HepG2 (cell line): ENCODE measurements around the gene BLVRB. TPM values are rescaled to one million over a fixed set of nuclear protein-coding genes. Genes with fewer than 3 reads are reported as not detected.
A peak's percentile ranks its signal among the peaks of the same experiment; 100 is the strongest.

Source experiments
- FOSL1 ChIP-seq: sonication (generic); formaldehyde crosslinking; IDR thresholded peaks from 2 replicates; pipeline ENCODE4 v1.9.0; 2021; ENCODE audit warnings: missing genetic modification reagents, borderline replicate concordance
- FOSL2 ChIP-seq: sonication (generic); formaldehyde crosslinking; IDR thresholded peaks from 2 replicates; pipeline ENCODE4 v1.4.0; 2020; ENCODE audit warnings: missing genetic modification reagents
- FOXK2 ChIP-seq: fragments of 450-650 bp; IDR thresholded peaks from 2 replicates; pipeline ENCODE4 v1.6.1; 2016
- GABPB1 ChIP-seq: IDR thresholded peaks from 2 replicates; pipeline ENCODE4 v1.6.1; 2016; ENCODE audit warnings: mild to moderate bottlenecking, missing genetic modification reagents, moderate library complexity, missing compliant biosample characterization
- ISL2 ChIP-seq: sonication (generic); formaldehyde crosslinking; IDR thresholded peaks from 2 replicates; pipeline ENCODE4 v1.5.0; 2020; ENCODE audit warnings: missing genetic modification reagents
- NFATC3 ChIP-seq: sonication (generic); formaldehyde crosslinking; IDR thresholded peaks from 2 replicates; pipeline ENCODE4 v1.5.1; 2020; ENCODE audit warnings: mild to moderate bottlenecking, missing genetic modification reagents
- NFE2L1 ChIP-seq: sonication (generic); formaldehyde crosslinking; IDR thresholded peaks from 2 replicates; pipeline ENCODE4 v1.4.0; 2020; ENCODE audit warnings: missing genetic modification reagents, mild to moderate bottlenecking, borderline replicate concordance
- NFE2L2 ChIP-seq: fragments of 150-350 bp; IDR thresholded peaks from 2 replicates; pipeline ENCODE4 v1.6.1; 2014; ENCODE audit warnings: low read length
- NR2C2 ChIP-seq: sonication (generic); formaldehyde crosslinking; IDR thresholded peaks from 2 replicates; pipeline ENCODE4 v1.4.0; 2020; ENCODE audit warnings: missing genetic modification reagents, mild to moderate bottlenecking, moderate library complexity, borderline replicate concordance
- SKI ChIP-seq: fragments of 450-650 bp; IDR thresholded peaks from one replicate; pipeline ENCODE4 v1.6.1; 2018; ENCODE audit warnings: mild to moderate bottlenecking; ENCODE audit not compliant: partially characterized antibody
- TP53 ChIP-seq: sonication (generic); formaldehyde crosslinking; conservative IDR thresholded peaks from 2 replicates; pipeline ENCODE4 v1.4.0; 2020; ENCODE audit warnings: missing genetic modification reagents
- ZC3H13 ChIP-seq: sonication (generic); formaldehyde crosslinking; IDR thresholded peaks from 2 replicates; pipeline ENCODE4 v1.8.1; 2023; ENCODE audit warnings: mild to moderate bottlenecking, missing genetic modification reagents, moderate library complexity
- ZFP90 ChIP-seq: sonication (generic); formaldehyde crosslinking; IDR thresholded peaks from 2 replicates; pipeline ENCODE4 v1.8.0; 2022; ENCODE audit warnings: missing genetic modification reagents, mild to moderate bottlenecking, inconsistent platforms, borderline replicate concordance
- ZNF569 ChIP-seq: sonication (generic); formaldehyde crosslinking; IDR thresholded peaks from 2 replicates; pipeline ENCODE4 v1.5.0; 2020; ENCODE audit warnings: mild to moderate bottlenecking, missing genetic modification reagents, moderate library complexity, borderline replicate concordance
- ZNF737 ChIP-seq: sonication (generic); formaldehyde crosslinking; IDR thresholded peaks from 2 replicates; pipeline ENCODE4 v1.5.0; 2020; ENCODE audit warnings: missing genetic modification reagents, mild to moderate bottlenecking, borderline replicate concordance
- ZNF761 ChIP-seq: sonication (generic); formaldehyde crosslinking; conservative IDR thresholded peaks from 2 replicates; pipeline ENCODE4 v1.4.0; 2020; ENCODE audit warnings: mild to moderate bottlenecking, missing genetic modification reagents
- ZNF773 ChIP-seq: sonication (generic); formaldehyde crosslinking; IDR thresholded peaks from 2 replicates; pipeline ENCODE4 v1.4.0; 2020; ENCODE audit warnings: missing genetic modification reagents, borderline replicate concordance
- polyA plus RNA-seq, 8 experiments: library from polyadenylated mRNA; depleted of rRNA in 3 of 8; stranded (reverse) in 7 of 8; unstranded in 1 of 8; fragments of >200 nt; fragmentation: Illumina TruSeq in 4 of 8; extraction: Trizol in 4 of 8; gene quantifications; 2 replicates each; pipeline versions ENCODE4 v1.2.1 to v1.2.3, GENCODE V29; 2011 to 2016; ENCODE audit warnings: low read depth in 4 of 8, missing spikeins in 1 of 8, mixed read lengths in 1 of 8; ENCODE audit not compliant: insufficient read depth in 1 of 8
- total RNA-seq, 5 experiments: library from RNA; depleted of rRNA; stranded (reverse); fragments of >200 nt; fragmentation: Illumina TruSeq; extraction: Trizol; gene quantifications; 2 replicates each; pipeline ENCODE4 v1.2.3, GENCODE V29; 2016; ENCODE audit warnings: low read depth in 1 of 5
- TF ChIP-seq, protein P1 (sequence below): sonication (generic); formaldehyde crosslinking; IDR thresholded peaks from 2 replicates; pipeline ENCODE4 v1.4.0; 2020; ENCODE audit warnings: mild to moderate bottlenecking, missing genetic modification reagents
- TF ChIP-seq, protein P2 (sequence below): sonication (generic); formaldehyde crosslinking; IDR thresholded peaks from 2 replicates; pipeline ENCODE4 v1.4.0; 2020; ENCODE audit warnings: missing genetic modification reagents
- TF ChIP-seq, protein P3 (sequence below): sonication (generic); formaldehyde crosslinking; IDR thresholded peaks from 2 replicates; pipeline ENCODE4 v1.9.0; 2022; ENCODE audit warnings: missing genetic modification reagents, mild to moderate bottlenecking, borderline replicate concordance
- TF ChIP-seq, protein P4 (sequence below), 2 experiments: sonication (generic) in 1 of 2; formaldehyde crosslinking in 1 of 2; IDR thresholded peaks; 2 replicates each; pipeline versions ENCODE4 v1.5.1 to v1.6.1; 2011 to 2020; ENCODE audit warnings: borderline replicate concordance in 1 of 2, low read depth in 1 of 2, low read length in 1 of 2, mild to moderate bottlenecking in 1 of 2, missing genetic modification reagents in 1 of 2, moderate library complexity in 1 of 2
- TF ChIP-seq, protein P5 (sequence below): IDR thresholded peaks from 2 replicates; pipeline ENCODE4 v1.6.1; 2018; ENCODE audit warnings: missing genetic modification reagents

BLVRB gene
- total and polyA plus RNA-seq, 2 of the 13 experiments (the other 11 are each of a cell fraction or from before 2014, with no cell fraction given): 25.9 to 51.4 TPM

DNA sequence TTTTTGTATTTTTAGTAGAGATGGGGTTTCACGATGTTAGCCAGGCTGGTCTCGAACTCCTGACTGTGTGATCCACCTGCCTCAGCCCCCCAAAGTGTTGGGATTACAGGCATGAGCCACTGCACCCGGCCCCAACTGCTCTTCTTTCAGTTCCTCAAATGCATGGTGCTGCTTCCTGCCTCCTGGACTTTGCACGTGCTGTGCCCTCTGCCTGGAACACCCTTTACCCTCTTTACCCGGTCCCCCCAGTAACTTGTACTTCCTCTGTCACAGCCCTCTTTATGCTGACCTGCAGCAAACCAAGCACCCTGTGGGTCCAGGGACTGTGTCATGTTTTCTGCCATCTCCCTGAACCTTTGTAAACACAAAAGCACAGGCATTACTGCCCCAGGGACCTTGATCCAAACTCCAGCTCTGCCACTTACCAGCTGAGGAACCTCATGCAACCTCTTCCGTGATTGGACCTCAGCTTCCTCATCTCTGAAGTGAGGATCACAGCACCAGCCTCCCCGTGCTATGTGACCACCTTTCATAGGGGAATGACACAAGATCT lies 3.8 kb downstream of the BLVRB start (continued):
- TF ChIP-seq, protein P1, sequence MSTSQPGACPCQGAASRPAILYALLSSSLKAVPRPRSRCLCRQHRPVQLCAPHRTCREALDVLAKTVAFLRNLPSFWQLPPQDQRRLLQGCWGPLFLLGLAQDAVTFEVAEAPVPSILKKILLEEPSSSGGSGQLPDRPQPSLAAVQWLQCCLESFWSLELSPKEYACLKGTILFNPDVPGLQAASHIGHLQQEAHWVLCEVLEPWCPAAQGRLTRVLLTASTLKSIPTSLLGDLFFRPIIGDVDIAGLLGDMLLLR (CRISPR knock-in tag): no peak
- TF ChIP-seq FOSL2 (CRISPR knock-in tag): no peak
- no peak for TF ChIP-seq ZNF737
- TF ChIP-seq SKI: no peak
- no peak for TF ChIP-seq ZNF569 (CRISPR knock-in tag)
- TF ChIP-seq FOSL1: no peak
- TF ChIP-seq ISL2: no peak
- TF ChIP-seq NFE2L2: no peak
- peak; percentile 60; the same call in 1 of the 2 replicates for TF ChIP-seq GABPB1 (CRISPR knock-in tag)
- no peak for TF ChIP-seq NFE2L1 (CRISPR knock-in tag)
- TF ChIP-seq, protein P2, sequence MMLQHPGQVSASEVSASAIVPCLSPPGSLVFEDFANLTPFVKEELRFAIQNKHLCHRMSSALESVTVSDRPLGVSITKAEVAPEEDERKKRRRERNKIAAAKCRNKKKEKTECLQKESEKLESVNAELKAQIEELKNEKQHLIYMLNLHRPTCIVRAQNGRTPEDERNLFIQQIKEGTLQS (CRISPR knock-in tag): no peak
- no peak for TF ChIP-seq ZC3H13 (CRISPR knock-in tag)
- TF ChIP-seq ZNF773 (CRISPR knock-in tag): 0 out of 2 replicates have a peak, but pooled peaks have one; percentile 6
- TF ChIP-seq, protein P3, sequence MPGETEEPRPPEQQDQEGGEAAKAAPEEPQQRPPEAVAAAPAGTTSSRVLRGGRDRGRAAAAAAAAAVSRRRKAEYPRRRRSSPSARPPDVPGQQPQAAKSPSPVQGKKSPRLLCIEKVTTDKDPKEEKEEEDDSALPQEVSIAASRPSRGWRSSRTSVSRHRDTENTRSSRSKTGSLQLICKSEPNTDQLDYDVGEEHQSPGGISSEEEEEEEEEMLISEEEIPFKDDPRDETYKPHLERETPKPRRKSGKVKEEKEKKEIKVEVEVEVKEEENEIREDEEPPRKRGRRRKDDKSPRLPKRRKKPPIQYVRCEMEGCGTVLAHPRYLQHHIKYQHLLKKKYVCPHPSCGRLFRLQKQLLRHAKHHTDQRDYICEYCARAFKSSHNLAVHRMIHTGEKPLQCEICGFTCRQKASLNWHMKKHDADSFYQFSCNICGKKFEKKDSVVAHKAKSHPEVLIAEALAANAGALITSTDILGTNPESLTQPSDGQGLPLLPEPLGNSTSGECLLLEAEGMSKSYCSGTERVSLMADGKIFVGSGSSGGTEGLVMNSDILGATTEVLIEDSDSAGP (CRISPR knock-in tag): 0 out of 2 replicates have a peak, but pooled peaks have one; percentile 22
- TF ChIP-seq FOXK2: no peak
- TF ChIP-seq NR2C2 (CRISPR knock-in tag): peak; percentile 74; the same call in 1 of the 2 replicates
- TF ChIP-seq, protein P4, sequence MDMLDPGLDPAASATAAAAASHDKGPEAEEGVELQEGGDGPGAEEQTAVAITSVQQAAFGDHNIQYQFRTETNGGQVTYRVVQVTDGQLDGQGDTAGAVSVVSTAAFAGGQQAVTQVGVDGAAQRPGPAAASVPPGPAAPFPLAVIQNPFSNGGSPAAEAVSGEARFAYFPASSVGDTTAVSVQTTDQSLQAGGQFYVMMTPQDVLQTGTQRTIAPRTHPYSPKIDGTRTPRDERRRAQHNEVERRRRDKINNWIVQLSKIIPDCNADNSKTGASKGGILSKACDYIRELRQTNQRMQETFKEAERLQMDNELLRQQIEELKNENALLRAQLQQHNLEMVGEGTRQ (IDR thresholded peaks at IDR 0.05; ENCODE audit: low read depth, low read length): no peak
- TF ChIP-seq, protein P4 (CRISPR knock-in tag; IDR thresholded peaks at IDR 0.05; ENCODE audit: borderline replicate concordance): no peak
- TF ChIP-seq ZFP90: no peak
- no peak for TF ChIP-seq TP53 (CRISPR knock-in tag)
- TF ChIP-seq, protein P5, sequence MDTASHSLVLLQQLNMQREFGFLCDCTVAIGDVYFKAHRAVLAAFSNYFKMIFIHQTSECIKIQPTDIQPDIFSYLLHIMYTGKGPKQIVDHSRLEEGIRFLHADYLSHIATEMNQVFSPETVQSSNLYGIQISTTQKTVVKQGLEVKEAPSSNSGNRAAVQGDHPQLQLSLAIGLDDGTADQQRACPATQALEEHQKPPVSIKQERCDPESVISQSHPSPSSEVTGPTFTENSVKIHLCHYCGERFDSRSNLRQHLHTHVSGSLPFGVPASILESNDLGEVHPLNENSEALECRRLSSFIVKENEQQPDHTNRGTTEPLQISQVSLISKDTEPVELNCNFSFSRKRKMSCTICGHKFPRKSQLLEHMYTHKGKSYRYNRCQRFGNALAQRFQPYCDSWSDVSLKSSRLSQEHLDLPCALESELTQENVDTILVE (CRISPR knock-in tag): no peak
- no peak; the same call in 1 of the 2 replicates for TF ChIP-seq ZNF761
- no peak for TF ChIP-seq NFATC3 (CRISPR knock-in tag)
